ENCODE data around the gene MAP2K2. TPM values are rescaled to one million over a fixed set of nuclear protein-coding genes. Genes with fewer than 3 reads are reported as not detected.

MAP2K2 gene
- total and polyA plus RNA-seq, 12 donors: 91.5 to 288 (median 116) TPM

- Histone ChIP-seq H3K36me3 (no peaks in the 10 kb centered on the region), H3K4me1 (peaks cover 9 to 34% (median 18%) of the 10 kb centered on the region in 9 donors), H3K27me3 (no peaks in the 10 kb centered on the region), H3K4me3 (no peak overlapping the region), H3K9me3 (no peaks in the 10 kb centered on the region), H3K27ac (peak overlapping the region in 8 of 10 donors; percentile 87 to 95 (median 91))
- no peak for TF ChIP-seq CTCF (IDR thresholded peaks at IDR 0.05)
- intact Hi-C loops (cut with DNase I): loop anchor here in 2 of 10 donors (5.0 kb wide), 2 partner anchors 35 to 45 kb away; partner anchors contain the start of gene MAP2K2 (in 1 of the 2)
- WGBS, 2 donors: 70 to 72% methylated on average over 3 of the region's 3 CpGs
- ATAC-seq: peak in 4 of 8 donors; percentile 13 to 45 (median 23)
- no peak for DNase-seq
Observed at GRCh38 chr19:4077007-4077374, 46.9 kb downstream of the MAP2K2 start.

GRCh38 chr19:4075373-4075772 is 48.5 kb downstream of the MAP2K2 start:
- no peak for DNase-seq
- Histone ChIP-seq H3K36me3 (no peaks in the 10 kb centered on the region), H3K27ac (peak overlapping the region in 1 of 10 donors; percentile 49), H3K27me3 (no peaks in the 10 kb centered on the region), H3K4me1 (peaks cover 9 to 34% (median 18%) of the 10 kb centered on the region in 9 donors), H3K9me3 (no peaks in the 10 kb centered on the region), H3K4me3 (no peak overlapping the region)
- no peak for TF ChIP-seq CTCF (IDR thresholded peaks at IDR 0.05)
- intact Hi-C loops (cut with DNase I): loop anchor here in 2 of 10 donors (5.0 kb wide), 2 partner anchors 37 to 47 kb away; partner anchors contain the start of gene MAP2K2 (in 1 of the 2)
- WGBS, 2 donors: 56 to 66% methylated on average over 9 of the region's 9 CpGs
- ATAC-seq: no peak

GRCh38 chr19:4071610-4072009 is 52.3 kb downstream of the MAP2K2 start:
- WGBS, 2 donors: 95 to 97% methylated on average over 3 of the region's 3 CpGs
- no peaks in the 10 kb centered on the region for H3K36me3 ChIP-seq
- no peaks in the 10 kb centered on the region for H3K27me3 ChIP-seq
- H3K9me3 ChIP-seq: no peaks in the 10 kb centered on the region
- TF ChIP-seq CTCF (IDR thresholded peaks at IDR 0.05): no peak
- intact Hi-C loops (cut with DNase I): loop anchor here in 1 of 10 donors (5.0 kb wide), 1 partner anchor 46 kb away; no protein-coding TSS in a partner anchor
- H3K27ac ChIP-seq: no peak overlapping the region
- ATAC-seq (no peak), DNase-seq (no peak)
- H3K4me1 ChIP-seq: peaks cover 4 to 35% (median 14%) of the 10 kb centered on the region in 9 donors
- no peak overlapping the region for H3K4me3 ChIP-seq

- WGBS, 2 donors: 59 to 66% methylated on average over 12 of the region's 12 CpGs
Observed at GRCh38 chr19:4069331-4069959, 54.5 kb downstream of the MAP2K2 start.

More at GRCh38 chr19:4069331-4069959, 54.5 kb downstream of the MAP2K2 start:
- Histone ChIP-seq H3K4me3 (no peak overlapping the region), H3K27ac (peak overlapping the region in 1 of 10 donors; percentile 64), H3K27me3 (no peaks in the 10 kb centered on the region), H3K4me1 (peaks cover 3 to 24% (median 14%) of the 10 kb centered on the region in 9 donors), H3K9me3 (no peaks in the 10 kb centered on the region), H3K36me3 (no peaks in the 10 kb centered on the region)
- TF ChIP-seq CTCF (IDR thresholded peaks at IDR 0.05): no peak
- intact Hi-C loops (cut with DNase I): loop anchor here in 2 of 10 donors (5.0 to 10.0 kb wide), 2 partner anchors 62 to 65 kb away; partner anchors contain the start of gene PIAS4 (in 2 of the 2)
- ATAC-seq (no peak), DNase-seq (no peak)

Measured in heart right ventricle (tissue), 16 donors.